GM21390 (cell line): ENCODE results near the gene EFCAB14.
"Not testable (repeated sequence)": the region's sequence is repeated elsewhere in the genome, so short reads cannot be mapped to it uniquely, and the experiment has no call there.

ENCODE experiments used
- ATAC-seq: cut with Tn5 transposase; IDR thresholded peaks from one replicate; pipeline ENCODE4 v1.9.1; 2021; ENCODE audit not compliant: unreplicated experiment

Gene EFCAB14

GRCh38 chr1:46655848-46656247 is 63.1 kb downstream of the EFCAB14 start:
- no peak for ATAC-seq

DNA sequence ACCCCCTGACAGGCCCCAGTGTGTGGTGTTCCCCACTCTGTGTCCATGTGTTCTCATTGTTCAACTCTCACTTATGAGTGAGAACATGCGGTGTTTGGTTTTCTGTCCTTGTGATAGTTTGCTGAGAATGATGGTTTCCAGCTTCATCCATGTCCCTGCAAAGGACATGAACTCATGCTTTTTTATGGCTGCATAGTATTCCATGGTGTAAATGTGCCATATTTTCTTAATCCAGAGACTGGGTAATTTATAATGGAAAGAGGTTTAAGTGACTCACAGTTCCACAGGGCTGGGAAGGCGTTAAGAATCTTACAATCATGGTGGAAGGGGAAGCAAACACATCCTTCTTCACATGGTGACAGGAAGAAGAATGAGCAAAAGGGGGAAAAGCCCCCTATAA is 64.2 kb downstream of the EFCAB14 start:
- ATAC-seq, result not testable (repeated sequence)

GRCh38 chr1:46654012-46654411 is 64.9 kb downstream of the EFCAB14 start:
- ATAC-seq, result no peak

GRCh38 chr1:46653405-46653958 is 65.4 kb downstream of the EFCAB14 start:
- no peak for ATAC-seq

DNA sequence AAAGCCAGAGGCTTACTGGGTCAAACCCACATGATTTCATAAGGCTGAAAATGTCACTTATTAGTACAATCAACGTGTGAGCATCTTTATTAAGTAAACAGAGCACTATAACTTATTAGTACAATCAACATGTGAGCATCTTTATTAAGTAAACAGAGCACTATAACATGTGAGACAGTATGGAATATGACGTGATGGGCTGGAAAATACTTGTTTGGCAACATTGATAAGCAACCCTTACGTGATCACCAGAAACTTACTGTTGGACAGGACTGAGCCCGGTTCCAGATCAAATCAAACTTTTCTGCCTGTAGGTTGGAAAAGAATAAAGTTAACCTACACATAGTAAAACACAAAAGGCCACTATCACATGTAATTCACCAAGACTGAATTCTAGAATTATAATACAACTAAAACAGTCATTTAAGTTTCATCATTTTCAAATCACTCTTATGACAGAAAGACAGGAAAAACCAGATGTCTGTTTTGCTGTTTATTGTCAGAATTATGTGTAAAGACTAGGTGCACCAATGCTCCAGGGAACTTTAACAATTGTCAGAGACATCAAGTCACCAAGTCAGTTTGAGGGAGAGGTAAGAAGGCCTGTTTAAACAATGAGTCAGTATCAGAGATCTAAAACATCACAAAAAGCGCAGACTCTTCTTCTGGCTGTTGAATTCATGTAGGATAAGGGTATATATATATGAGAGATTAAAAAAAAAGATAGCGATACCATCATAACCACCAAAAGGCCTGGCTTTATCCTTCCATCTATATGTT is 66.4 kb downstream of the EFCAB14 start:
- ATAC-seq, result no peak

- ATAC-seq, result not testable (repeated sequence)
These were observed 67.8 kb downstream of the EFCAB14 start for GRCh38 chr1:46651152-46651551.

DNA sequence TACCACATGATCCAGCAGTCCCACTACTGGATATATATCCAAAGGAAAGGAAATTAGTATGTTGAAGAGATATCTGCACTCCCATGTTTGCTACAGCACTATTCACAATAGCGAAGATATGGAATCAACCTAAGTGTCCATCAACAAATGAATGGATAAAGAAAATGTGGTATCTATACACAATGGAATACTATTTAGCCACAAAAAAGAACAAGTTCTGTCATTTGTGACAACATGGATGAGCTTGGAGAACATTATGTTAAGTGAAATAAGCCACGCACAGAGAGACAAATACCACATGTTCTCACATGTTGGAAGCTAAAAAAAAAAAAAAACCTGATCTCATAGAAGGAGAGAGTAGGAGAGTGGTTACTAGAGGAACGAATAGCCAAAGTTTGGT is 68.4 kb downstream of the EFCAB14 start:
- no peak for ATAC-seq

DNA sequence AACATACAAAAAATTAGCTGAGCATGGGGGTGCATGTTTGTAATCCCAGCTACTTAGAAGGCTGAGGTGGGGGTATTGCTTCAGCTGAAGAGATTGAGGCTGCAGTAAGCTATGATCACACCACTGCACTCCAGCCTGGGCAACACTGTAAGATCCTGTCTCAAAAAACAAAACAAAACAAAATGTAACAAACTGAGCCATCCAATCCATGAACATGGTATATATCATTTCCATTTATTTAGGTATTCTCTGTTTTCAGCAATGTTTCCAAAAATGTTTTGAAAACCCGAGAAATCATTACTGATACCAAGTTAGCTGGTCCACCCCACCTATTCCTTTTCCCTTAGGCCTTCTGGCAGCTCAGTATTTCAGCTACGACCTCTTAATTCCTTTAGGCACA is 69.2 kb downstream of the EFCAB14 start:
- ATAC-seq, result no peak

DNA sequence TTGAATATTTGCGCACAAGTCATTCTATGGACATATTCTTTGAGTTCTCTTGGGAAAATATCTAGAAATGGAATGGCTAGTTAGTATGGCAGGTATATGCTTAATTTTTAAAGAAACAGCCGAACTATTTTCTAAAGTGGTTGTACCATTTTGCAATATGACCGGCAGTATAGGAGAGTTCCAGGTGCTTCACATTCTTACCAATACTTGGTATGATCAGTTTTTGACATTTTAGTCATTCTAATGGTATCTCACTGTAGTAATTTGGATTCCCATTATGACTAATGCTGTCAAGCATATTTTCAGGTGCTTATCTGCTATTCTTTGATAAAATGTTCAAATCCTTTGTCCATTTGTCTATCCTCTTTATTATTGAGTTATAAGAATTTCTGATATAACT is 71.3 kb downstream of the EFCAB14 start:
- ATAC-seq, result no peak

- ATAC-seq, result no peak
These were observed 72.1 kb downstream of the EFCAB14 start for GRCh38 chr1:46646844-46647243.

- no peak for ATAC-seq
These were observed 72.6 kb downstream of the EFCAB14 start for GRCh38 chr1:46646331-46646730.

DNA sequence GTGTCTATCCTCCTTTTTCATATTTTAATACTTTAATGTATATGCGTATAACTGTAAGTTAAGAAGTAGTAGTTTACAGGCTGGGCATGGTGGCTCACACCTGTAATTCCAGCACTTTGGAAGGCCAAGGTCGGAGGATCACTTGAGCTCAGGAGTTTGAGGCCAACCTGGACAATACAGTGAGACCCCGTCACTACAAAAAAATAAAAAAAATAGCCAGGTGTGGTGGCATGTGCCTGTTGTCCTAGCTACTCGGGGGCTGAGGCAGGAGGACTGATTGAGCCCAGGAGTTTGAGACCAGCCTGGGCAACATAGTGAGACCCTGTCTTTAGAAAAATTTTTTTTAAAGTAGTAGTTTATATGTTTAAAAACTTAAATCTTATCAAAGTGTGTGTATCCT is 73.1 kb downstream of the EFCAB14 start:
- ATAC-seq, result no peak

- ATAC-seq, result no peak
These were observed 75.5 kb downstream of the EFCAB14 start for GRCh38 chr1:46643368-46643775.

GRCh38 chr1:46642115-46642680 is 76.7 kb downstream of the EFCAB14 start:
- no peak for ATAC-seq

GRCh38 chr1:46639547-46639946 is 79.4 kb downstream of the EFCAB14 start:
- ATAC-seq, result no peak

GRCh38 chr1:46638921-46639320 is 80.0 kb downstream of the EFCAB14 start:
- no peak for ATAC-seq

- no peak for ATAC-seq
These were observed 81.3 kb downstream of the EFCAB14 start for GRCh38 chr1:46637444-46638083.

GRCh38 chr1:46635205-46635604 is 83.7 kb downstream of the EFCAB14 start:
- no peak for ATAC-seq

GRCh38 chr1:46630719-46631118 is 88.2 kb downstream of the EFCAB14 start:
- no peak for ATAC-seq
